Measurements from ENCODE around the gene ACTR6. TPM values are rescaled to one million over a fixed set of nuclear protein-coding genes. Genes with fewer than 3 reads are reported as not detected.

ACTR6 gene
- total and polyA plus RNA-seq, 2 of the 4 experiments (the other 2 are of a cell fraction) = 9.7 to 10.2 TPM

DNA sequence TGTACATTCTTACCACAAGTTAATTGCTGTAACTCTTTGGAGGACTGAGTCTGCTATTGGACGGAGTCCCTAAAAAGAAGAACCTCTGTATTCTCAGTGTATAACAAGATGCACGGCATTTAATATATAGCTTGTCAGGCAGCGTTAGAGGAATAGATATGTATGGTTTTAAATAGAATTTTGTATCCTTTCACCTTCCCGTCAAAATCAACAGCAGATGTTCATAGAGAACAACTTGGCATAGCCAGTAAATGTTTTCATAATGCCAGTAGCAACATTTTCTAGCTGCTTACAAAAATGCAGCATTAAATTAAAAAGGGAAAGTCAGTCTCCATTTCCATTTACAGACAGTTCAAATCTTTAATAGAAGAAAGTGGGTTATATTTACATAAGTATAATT, 73.2 kb downstream of the ACTR6 start:
- in situ Hi-C loops (cut with MboI; ENCODE audit: low sequenced_read_pairs) = no loop called here
- CTCF ChIA-PET = no interaction called here
- no peak for ATAC-seq (ENCODE audit: low read depth)

More for the DNA sequence above, 73.2 kb downstream of the ACTR6 start:
- dilution Hi-C loops (cut with HindIII; ENCODE audit: low sequenced_read_pairs, unreplicated experiment) (no loop called here), intact Hi-C loops (cut with micrococcal nuclease) (no loop called here)
- TF ChIP-seq SMC3 (IDR thresholded peaks at IDR 0.05; ENCODE audit: low read depth, low read length) (no peak), FOS (IDR thresholded peaks at IDR 0.05; ENCODE audit: low read depth, low read length) (no peak), CEBPB (IDR thresholded peaks at IDR 0.05; ENCODE audit: low read depth, low read length) (no peak), NFE2L2 (IDR thresholded peaks at IDR 0.05; ENCODE audit: low read depth, low read length) (no peak), CTCF (conservative IDR thresholded peaks at IDR 0.05; ENCODE audit: low read depth, low read length) (no peak), RCOR1 (IDR thresholded peaks at IDR 0.05; ENCODE audit: insufficient replicate concordance, low read length) (no peak), CHD1 (IDR thresholded peaks at IDR 0.05; ENCODE audit: low read depth, low read length) (no peak)
- Histone ChIP-seq H4K8ac (ENCODE audit: low read depth in 2 of 2, low read length in 2 of 2) (no peak overlapping the region), H3K23ac (ENCODE audit: low read depth, low read length) (no peak overlapping the region), H2BK15ac (ENCODE audit: low read depth, low read length) (no peak overlapping the region), H3K27me3 (ENCODE audit: control insufficient read depth, insufficient read depth, low read length) (no peaks in the 10 kb centered on the region), H3K18ac (ENCODE audit: low read depth, low read length) (no peak overlapping the region), H2AK5ac (ENCODE audit: low read depth, low read length) (no peak overlapping the region), H4K20me1 (ENCODE audit: insufficient read depth, low read length) (peaks cover 13% of the 10 kb centered on the region; the same call in 1 of the 2 replicates), H2AK9ac (replicated peaks; ENCODE audit: low read depth, low read length, poor library complexity) (no peak overlapping the region), H4K5ac (ENCODE audit: low read depth, low read length) (no peak overlapping the region), H3K4me3 (ENCODE audit: insufficient read depth, low read depth, low read length) (no peak overlapping the region), H3K9ac (ENCODE audit: low read depth, low read length) (no peak overlapping the region), H3K9me1 (ENCODE audit: insufficient read depth, low read length) (no peaks in the 10 kb centered on the region; the same call in 1 of the 2 replicates), H2BK20ac (ENCODE audit: low read depth, low read length) (no peak overlapping the region), H3K36me3 (ENCODE audit: control insufficient read depth, insufficient read depth, low read length) (peaks cover 3% of the 10 kb centered on the region; the same call in 1 of the 2 replicates), H3K9me3 (ENCODE audit: control insufficient read depth, insufficient read depth, low read length) (no peaks in the 10 kb centered on the region), H2AFZ (replicated peaks; ENCODE audit: low read length, poor library complexity) (no peak overlapping the region), H3K27ac (ENCODE audit: insufficient read depth, low read length) (no peak overlapping the region), H4K91ac (ENCODE audit: insufficient read depth, low read depth, low read length) (no peak overlapping the region), H2BK120ac (ENCODE audit: low read depth, low read length) (no peak overlapping the region), H3K14ac (replicated peaks; ENCODE audit: low read depth, low read length) (no peak overlapping the region), H3K56ac (ENCODE audit: extremely low read depth, insufficient read depth, low read length) (no peak overlapping the region), H2BK5ac (ENCODE audit: low read depth, low read length, poor library complexity, severe bottlenecking) (no peak overlapping the region), H3K4me1 (ENCODE audit: control insufficient read depth, insufficient read depth, low read length) (peaks cover 2% of the 10 kb centered on the region; the same call in 1 of the 2 replicates), H3K4ac (ENCODE audit: low read depth, low read length) (no peak overlapping the region), H3K79me1 (ENCODE audit: low read depth in 1 of 2, low read length in 2 of 2) (peaks cover 12 to 19% of the 10 kb centered on the region in 2 experiments), H3K4me2 (ENCODE audit: low read depth, low read length) (no peak overlapping the region)
- DNase-seq = no peak
- no CpG with 5 or more reads among the region's 4 CpGs for WGBS, 2 experiments (ENCODE audit: extremely low coverage in 2 of 2, insufficient read length in 1 of 2)
- POLR2A ChIA-PET (ENCODE audit: unreplicated experiment) = no interaction called here
- no TSS peak for BruUV-seq (replicated peaks)

Small RNA genes within 50 kb of the gene (microRNA-seq; reads per million reads assigned to microRNA genes)
- gene MIR1827 (ENCODE audit: insufficient read depth in 1 of 2, insufficient read length in 1 of 2, unreplicated experiment in 1 of 2) = 0 reads per million in 2 experiments
- not detected for gene RF00019 (ENCODE audit: insufficient read depth, insufficient read length)
- not detected for gene RN7SL176P (ENCODE audit: insufficient read depth, insufficient read length)

Small RNA genes within 50 kb of the gene (small RNA-seq; reads per million reads assigned to genes)
- gene MIR1827 = 0 reads per million in 5 experiments
- 0 reads per million in 5 experiments for gene RF00019
- 0 reads per million in 5 experiments for gene RN7SL176P

Other genes with a start within 250 kb of the ACTR6 start
- gene ANKS1B, start 215.9 kb upstream of the ACTR6 start, total RNA-seq (2012; rRNA removed) = 0.18 and 0.56 TPM in 2 replicates
- gene ANKS1B, start 215.9 kb upstream of the ACTR6 start, polyA plus RNA-seq (2012; rRNA removed) = 0.17 TPM in 1 of 2 replicates, not detected in the other
- 38.7 and 44.7 TPM in 2 replicates for gene BLTP3B, start 57.9 kb upstream of the ACTR6 start, total RNA-seq (2012; rRNA removed)
- 8.9 and 10.6 TPM in 2 replicates for gene BLTP3B, start 57.9 kb upstream of the ACTR6 start, polyA plus RNA-seq (2012; rRNA removed)
- 0.72 and 7.5 TPM in 2 replicates for gene DEPDC4, start 66.3 kb downstream of the ACTR6 start, total RNA-seq (2012; rRNA removed)
- 0.39 and 0.79 TPM in 2 replicates for gene DEPDC4, start 66.3 kb downstream of the ACTR6 start, polyA plus RNA-seq (2012; rRNA removed)
- gene SCYL2, start 66.4 kb downstream of the ACTR6 start, total RNA-seq (2012; rRNA removed) = 52.0 and 67.2 TPM in 2 replicates
- gene SCYL2, start 66.4 kb downstream of the ACTR6 start, polyA plus RNA-seq (2012; rRNA removed) = 13.3 and 15.3 TPM in 2 replicates
- gene SLC17A8, start 156.3 kb downstream of the ACTR6 start, total RNA-seq (2012; rRNA removed) = not detected in 2 replicates
- not detected in 2 replicates for gene SLC17A8, start 156.3 kb downstream of the ACTR6 start, polyA plus RNA-seq (2012; rRNA removed)

Measured in IMR-90 (cell line).